GM23338 (cell line): ENCODE data around the gene PAX4. TPM values are rescaled to one million over a fixed set of nuclear protein-coding genes. Genes with fewer than 3 reads are reported as not detected.

Source experiments
- ATAC-seq: fragments of 200-7000 bp; cut with Tn5 transposase; 3 replicates; pipeline ENCODE4 v1.9.1; 2020
- DNase-seq: peaks from one replicate; pipeline ENCODE4 v3.0.0-alpha.2; 2015; ENCODE audit warnings: low spot score
- H2AFZ ChIP-seq: fragments of 200-600 bp; sonication (generic); 2 replicates; pipeline ENCODE4 v1.8.0; 2016; ENCODE audit warnings: antibody characterized with exemption, mild to moderate bottlenecking, moderate library complexity
- H3F3A ChIP-seq: fragments of 200-600 bp; sonication (generic); replicated peaks from 2 replicates; pipeline ENCODE4 v1.8.0; 2017; ENCODE audit warnings: antibody characterized with exemption, mixed run types, low read depth
- H3K27ac ChIP-seq: fragments of 200-600 bp; sonication (generic); 2 replicates; pipeline ENCODE4 v1.6.1; 2016; ENCODE audit warnings: low read depth
- H3K27me3 ChIP-seq: fragments of 200-600 bp; sonication (generic); 2 replicates; pipeline ENCODE4 v1.8.0; 2016; ENCODE audit warnings: mild to moderate bottlenecking, mixed run types, moderate library complexity; ENCODE audit not compliant: insufficient read depth
- H3K36me3 ChIP-seq: fragments of 200-600 bp; sonication (generic); 2 replicates; pipeline ENCODE4 v1.8.0; 2016; ENCODE audit warnings: mild to moderate bottlenecking; ENCODE audit not compliant: insufficient read depth
- H3K4me1 ChIP-seq: fragments of 200-600 bp; sonication (generic); 2 replicates; pipeline ENCODE4 v1.8.0; 2016; ENCODE audit warnings: mild to moderate bottlenecking, moderate library complexity; ENCODE audit not compliant: insufficient read depth
- H3K4me2 ChIP-seq: fragments of 200-600 bp; sonication (generic); 2 replicates; pipeline ENCODE4 v1.7.1; 2017; ENCODE audit warnings: mixed run types
- H3K4me3 ChIP-seq: fragments of 200-600 bp; sonication (generic); 2 replicates; pipeline ENCODE4 v1.6.1; 2016; ENCODE audit warnings: mixed run types
- H3K79me2 ChIP-seq: fragments of 200-600 bp; sonication (generic); replicated peaks from 2 replicates; pipeline ENCODE4 v1.8.0; 2017; ENCODE audit warnings: mild to moderate bottlenecking; ENCODE audit not compliant: insufficient read depth
- H3K9me2 ChIP-seq: fragments of 200-600 bp; sonication (generic); 2 replicates; pipeline ENCODE4 v1.8.0; 2017; ENCODE audit not compliant: insufficient read depth
- H4K20me1 ChIP-seq: fragments of 200-600 bp; sonication (generic); replicated peaks from 2 replicates; pipeline ENCODE4 v1.8.0; 2017; ENCODE audit warnings: mild to moderate bottlenecking; ENCODE audit not compliant: insufficient read depth
- H3K27ac Mint-ChIP-seq: 2 replicates; pipeline ENCODE4 v1.8.0; 2020; ENCODE audit warnings: inconsistent platforms, mild to moderate bottlenecking, moderate library complexity, mixed read lengths
- H3K27me3 Mint-ChIP-seq: 3 replicates; pipeline ENCODE4 v1.8.0; 2022; ENCODE audit warnings: low read depth, mild to moderate bottlenecking, moderate library complexity, mixed read lengths, inconsistent platforms; ENCODE audit not compliant: insufficient read depth, poor library complexity
- H3K36me3 Mint-ChIP-seq: 3 replicates; pipeline ENCODE4 v1.8.0; 2021; ENCODE audit warnings: low read depth, mild to moderate bottlenecking, inconsistent platforms, moderate library complexity, mixed read lengths
- H3K4me1 Mint-ChIP-seq: 3 replicates; pipeline ENCODE4 v1.8.0; 2020; ENCODE audit warnings: mild to moderate bottlenecking, inconsistent platforms, mixed read lengths
- H3K4me3 Mint-ChIP-seq: 3 replicates; pipeline ENCODE4 v1.8.0; 2021; ENCODE audit warnings: moderate library complexity, mild to moderate bottlenecking, inconsistent platforms, mixed read lengths
- H3K9me3 Mint-ChIP-seq: 3 replicates; pipeline ENCODE4 v1.8.0; 2020; ENCODE audit warnings: moderate library complexity, mild to moderate bottlenecking, inconsistent platforms, mixed read lengths
- CREB1 ChIP-seq: fragments of 250-450 bp; sonication (Bioruptor Pico); IDR thresholded peaks from 2 replicates; pipeline ENCODE4 v1.5.0; 2020; ENCODE audit warnings: low read depth, mild to moderate bottlenecking, moderate library complexity
- EZH2 ChIP-seq: fragments of 200-600 bp; sonication (generic); IDR thresholded peaks from one replicate; pipeline ENCODE4 v1.8.0; 2017; ENCODE audit warnings: antibody characterized with exemption, mild to moderate bottlenecking, low read depth; ENCODE audit not compliant: unreplicated experiment
- EZH2phosphoT487 ChIP-seq: fragments of 200-600 bp; sonication (generic); IDR thresholded peaks from one replicate; pipeline ENCODE4 v1.8.1; 2018; ENCODE audit warnings: antibody characterized with exemption; ENCODE audit not compliant: unreplicated experiment
- JUNB ChIP-seq: IDR thresholded peaks from one replicate; pipeline ENCODE4 v1.6.1; 2016; ENCODE audit warnings: antibody characterized with exemption; ENCODE audit not compliant: unreplicated experiment
- NANOG ChIP-seq: IDR thresholded peaks from 2 replicates; pipeline ENCODE4 v1.6.1; 2016; ENCODE audit warnings: antibody characterized with exemption, borderline replicate concordance
- POLR2AphosphoS5 ChIP-seq: IDR thresholded peaks from 2 replicates; pipeline ENCODE4 v1.6.1; 2016; ENCODE audit warnings: antibody characterized with exemption, low read depth
- STAT1 ChIP-seq: IDR thresholded peaks from one replicate; pipeline ENCODE4 v1.6.1; 2016; ENCODE audit warnings: antibody characterized with exemption; ENCODE audit not compliant: unreplicated experiment
- ZNF114 ChIP-seq: fragments of 250-450 bp; sonication (Bioruptor Pico); IDR thresholded peaks from 2 replicates; pipeline ENCODE4 v1.5.0; 2020; ENCODE audit warnings: mild to moderate bottlenecking, moderate library complexity
- ZNF331 ChIP-seq: fragments of 250-450 bp; sonication (Bioruptor Pico); IDR thresholded peaks from 2 replicates; pipeline ENCODE4 v1.5.0; 2020; ENCODE audit warnings: low read depth, mild to moderate bottlenecking, moderate library complexity
- long read RNA-seq: library from polyadenylated mRNA; unstranded; transcript quantifications from one replicate; pipeline ENCODE4 v2.0.0, GENCODE V29; 2020; ENCODE audit not compliant: unreplicated experiment
- polyA plus RNA-seq: library from polyadenylated mRNA; unstranded; fragments of >200 nt; fragmentation: Nextera tagmentation; extraction: Ambion mirVana; gene quantifications from 2 replicates; pipeline ENCODE4 v1.2.1, GENCODE V29; 2016
- total RNA-seq: library from RNA; depleted of rRNA; stranded (reverse); fragments of >200 nt; shearing (Covaris generic); gene quantifications from 2 replicates; pipeline ENCODE4 v1.2.3, GENCODE V29; 2014; rRNA removed
- TF ChIP-seq, protein P1 (sequence below): fragments of 250-450 bp; sonication (Bioruptor Pico); IDR thresholded peaks from 2 replicates; pipeline ENCODE4 v1.5.0; 2020; ENCODE audit warnings: mild to moderate bottlenecking, moderate library complexity
- TF ChIP-seq, protein P2 (sequence below): IDR thresholded peaks from one replicate; pipeline ENCODE4 v1.6.1; 2018; ENCODE audit warnings: antibody characterized with exemption; ENCODE audit not compliant: unreplicated experiment
- TF ChIP-seq, protein P3 (sequence below): IDR thresholded peaks from 2 replicates; pipeline ENCODE4 v1.6.1; 2016; ENCODE audit warnings: antibody characterized with exemption
- TF ChIP-seq, protein P4 (sequence below), 2 experiments: fragments of 200-600 bp in 1 of 2; sonication (generic) in 1 of 2; conservative IDR thresholded peaks; 2 replicates each; pipeline versions ENCODE4 v1.5.1 to v1.6.1; 2016 to 2017; ENCODE audit warnings: antibody characterized with exemption in 2 of 2, low read depth in 2 of 2, mild to moderate bottlenecking in 2 of 2, moderate library complexity in 1 of 2

Gene PAX4, protein sequence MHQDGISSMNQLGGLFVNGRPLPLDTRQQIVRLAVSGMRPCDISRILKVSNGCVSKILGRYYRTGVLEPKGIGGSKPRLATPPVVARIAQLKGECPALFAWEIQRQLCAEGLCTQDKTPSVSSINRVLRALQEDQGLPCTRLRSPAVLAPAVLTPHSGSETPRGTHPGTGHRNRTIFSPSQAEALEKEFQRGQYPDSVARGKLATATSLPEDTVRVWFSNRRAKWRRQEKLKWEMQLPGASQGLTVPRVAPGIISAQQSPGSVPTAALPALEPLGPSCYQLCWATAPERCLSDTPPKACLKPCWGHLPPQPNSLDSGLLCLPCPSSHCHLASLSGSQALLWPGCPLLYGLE
- not detected in 2 replicates for total RNA-seq
- polyA plus RNA-seq, result not detected in 2 replicates
- long read RNA-seq, result 0 reads

DNA sequence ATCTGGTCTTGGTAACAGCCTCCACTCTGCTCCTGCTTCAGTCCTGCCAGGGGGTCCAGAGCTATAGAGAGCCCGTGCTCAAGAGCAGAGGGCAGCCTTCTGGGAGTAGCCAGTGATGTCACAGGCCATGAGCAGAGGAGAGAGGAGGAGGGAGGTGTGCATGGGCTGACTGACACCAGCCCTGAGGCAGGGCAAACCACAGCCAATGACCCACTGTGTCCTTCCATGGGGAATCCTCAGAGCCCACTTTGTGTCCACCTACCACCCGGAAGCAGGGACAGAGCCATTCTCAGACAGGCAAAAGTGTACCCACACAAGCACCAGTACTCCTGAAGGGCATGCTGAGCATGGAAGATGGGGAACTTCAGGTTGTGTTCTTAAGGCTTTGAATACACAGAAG is at the start of gene PAX4:
TSS of gene PAX4 (minus strand) at position 101 of the 400 bp plus-strand sequence. CDS start 2,214 bp downstream, outside the sequence.
- H3K27ac ChIP-seq, result no peak within 1 kb of the TSS
- H3K36me3 Mint-ChIP-seq, result no peaks in the 10 kb centered on the region
- peaks cover 65% of the 10 kb centered on the region for H3K27me3 ChIP-seq
- H3K27me3 Mint-ChIP-seq, result peaks cover 43% of the 10 kb centered on the region
- H3K79me2 ChIP-seq, result no peaks in the 10 kb centered on the region
- peaks cover 17% of the 10 kb centered on the region for H3K4me1 Mint-ChIP-seq
- H3K4me3 ChIP-seq, result no peak within 1 kb of the TSS
- no peaks in the 10 kb centered on the region; the same call in 1 of the 2 replicates for H3K4me1 ChIP-seq
- H3K27ac Mint-ChIP-seq, result no peak within 1 kb of the TSS
- H3K9me2 ChIP-seq, result 0 out of 2 replicates have a peak, but pooled peaks cover 4% of the 10 kb centered on the region
- H3F3A ChIP-seq, result no peaks in the 10 kb centered on the region
- no peaks in the 10 kb centered on the region for H3K36me3 ChIP-seq
- H3K4me2 ChIP-seq, result no peak within 1 kb of the TSS
- no peak for ATAC-seq
- DNase-seq, result no peak
- H3K9me3 Mint-ChIP-seq, result no peaks in the 10 kb centered on the region
- no peaks in the 10 kb centered on the region for H4K20me1 ChIP-seq
- H3K4me3 Mint-ChIP-seq, result no peak within 1 kb of the TSS; the same call in 2 of the 3 replicates
- H2AFZ ChIP-seq, result no peak within 1 kb of the TSS
- TF ChIP-seq NANOG (no peak), CREB1 (no peak), EZH2phosphoT487 (no peak), STAT1 (no peak), EZH2 (no peak), JUNB (no peak), ZNF114 (CRISPR knock-in tag) (no peak), ZNF331 (CRISPR knock-in tag) (no peak), POLR2AphosphoS5 (no peak)
- TF ChIP-seq, protein P1, sequence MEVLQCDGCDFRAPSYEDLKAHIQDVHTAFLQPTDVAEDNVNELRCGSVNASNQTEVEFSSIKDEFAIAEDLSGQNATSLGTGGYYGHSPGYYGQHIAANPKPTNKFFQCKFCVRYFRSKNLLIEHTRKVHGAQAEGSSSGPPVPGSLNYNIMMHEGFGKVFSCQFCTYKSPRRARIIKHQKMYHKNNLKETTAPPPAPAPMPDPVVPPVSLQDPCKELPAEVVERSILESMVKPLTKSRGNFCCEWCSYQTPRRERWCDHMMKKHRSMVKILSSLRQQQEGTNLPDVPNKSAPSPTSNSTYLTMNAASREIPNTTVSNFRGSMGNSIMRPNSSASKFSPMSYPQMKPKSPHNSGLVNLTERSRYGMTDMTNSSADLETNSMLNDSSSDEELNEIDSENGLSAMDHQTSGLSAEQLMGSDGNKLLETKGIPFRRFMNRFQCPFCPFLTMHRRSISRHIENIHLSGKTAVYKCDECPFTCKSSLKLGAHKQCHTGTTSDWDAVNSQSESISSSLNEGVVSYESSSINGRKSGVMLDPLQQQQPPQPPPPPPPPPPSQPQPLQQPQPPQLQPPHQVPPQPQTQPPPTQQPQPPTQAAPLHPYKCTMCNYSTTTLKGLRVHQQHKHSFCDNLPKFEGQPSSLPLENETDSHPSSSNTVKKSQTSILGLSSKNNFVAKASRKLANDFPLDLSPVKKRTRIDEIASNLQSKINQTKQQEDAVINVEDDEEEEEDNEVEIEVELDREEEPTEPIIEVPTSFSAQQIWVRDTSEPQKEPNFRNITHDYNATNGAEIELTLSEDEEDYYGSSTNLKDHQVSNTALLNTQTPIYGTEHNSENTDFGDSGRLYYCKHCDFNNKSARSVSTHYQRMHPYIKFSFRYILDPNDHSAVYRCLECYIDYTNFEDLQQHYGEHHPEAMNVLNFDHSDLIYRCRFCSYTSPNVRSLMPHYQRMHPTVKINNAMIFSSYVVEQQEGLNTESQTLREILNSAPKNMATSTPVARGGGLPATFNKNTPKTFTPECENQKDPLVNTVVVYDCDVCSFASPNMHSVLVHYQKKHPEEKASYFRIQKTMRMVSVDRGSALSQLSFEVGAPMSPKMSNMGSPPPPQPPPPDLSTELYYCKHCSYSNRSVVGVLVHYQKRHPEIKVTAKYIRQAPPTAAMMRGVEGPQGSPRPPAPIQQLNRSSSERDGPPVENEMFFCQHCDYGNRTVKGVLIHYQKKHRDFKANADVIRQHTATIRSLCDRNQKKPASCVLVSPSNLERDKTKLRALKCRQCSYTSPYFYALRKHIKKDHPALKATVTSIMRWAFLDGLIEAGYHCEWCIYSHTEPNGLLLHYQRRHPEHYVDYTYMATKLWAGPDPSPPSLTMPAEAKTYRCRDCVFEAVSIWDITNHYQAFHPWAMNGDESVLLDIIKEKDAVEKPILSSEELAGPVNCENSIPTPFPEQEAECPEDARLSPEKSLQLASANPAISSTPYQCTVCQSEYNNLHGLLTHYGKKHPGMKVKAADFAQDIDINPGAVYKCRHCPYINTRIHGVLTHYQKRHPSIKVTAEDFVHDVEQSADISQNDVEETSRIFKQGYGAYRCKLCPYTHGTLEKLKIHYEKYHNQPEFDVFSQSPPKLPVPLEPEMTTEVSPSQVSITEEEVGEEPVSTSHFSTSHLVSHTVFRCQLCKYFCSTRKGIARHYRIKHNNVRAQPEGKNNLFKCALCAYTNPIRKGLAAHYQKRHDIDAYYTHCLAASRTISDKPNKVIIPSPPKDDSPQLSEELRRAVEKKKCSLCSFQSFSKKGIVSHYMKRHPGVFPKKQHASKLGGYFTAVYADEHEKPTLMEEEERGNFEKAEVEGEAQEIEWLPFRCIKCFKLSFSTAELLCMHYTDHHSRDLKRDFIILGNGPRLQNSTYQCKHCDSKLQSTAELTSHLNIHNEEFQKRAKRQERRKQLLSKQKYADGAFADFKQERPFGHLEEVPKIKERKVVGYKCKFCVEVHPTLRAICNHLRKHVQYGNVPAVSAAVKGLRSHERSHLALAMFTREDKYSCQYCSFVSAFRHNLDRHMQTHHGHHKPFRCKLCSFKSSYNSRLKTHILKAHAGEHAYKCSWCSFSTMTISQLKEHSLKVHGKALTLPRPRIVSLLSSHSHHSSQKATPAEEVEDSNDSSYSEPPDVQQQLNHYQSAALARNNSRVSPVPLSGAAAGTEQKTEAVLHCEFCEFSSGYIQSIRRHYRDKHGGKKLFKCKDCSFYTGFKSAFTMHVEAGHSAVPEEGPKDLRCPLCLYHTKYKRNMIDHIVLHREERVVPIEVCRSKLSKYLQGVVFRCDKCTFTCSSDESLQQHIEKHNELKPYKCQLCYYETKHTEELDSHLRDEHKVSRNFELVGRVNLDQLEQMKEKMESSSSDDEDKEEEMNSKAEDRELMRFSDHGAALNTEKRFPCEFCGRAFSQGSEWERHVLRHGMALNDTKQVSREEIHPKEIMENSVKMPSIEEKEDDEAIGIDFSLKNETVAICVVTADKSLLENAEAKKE (CRISPR knock-in tag), result no peak
- TF ChIP-seq, protein P2, sequence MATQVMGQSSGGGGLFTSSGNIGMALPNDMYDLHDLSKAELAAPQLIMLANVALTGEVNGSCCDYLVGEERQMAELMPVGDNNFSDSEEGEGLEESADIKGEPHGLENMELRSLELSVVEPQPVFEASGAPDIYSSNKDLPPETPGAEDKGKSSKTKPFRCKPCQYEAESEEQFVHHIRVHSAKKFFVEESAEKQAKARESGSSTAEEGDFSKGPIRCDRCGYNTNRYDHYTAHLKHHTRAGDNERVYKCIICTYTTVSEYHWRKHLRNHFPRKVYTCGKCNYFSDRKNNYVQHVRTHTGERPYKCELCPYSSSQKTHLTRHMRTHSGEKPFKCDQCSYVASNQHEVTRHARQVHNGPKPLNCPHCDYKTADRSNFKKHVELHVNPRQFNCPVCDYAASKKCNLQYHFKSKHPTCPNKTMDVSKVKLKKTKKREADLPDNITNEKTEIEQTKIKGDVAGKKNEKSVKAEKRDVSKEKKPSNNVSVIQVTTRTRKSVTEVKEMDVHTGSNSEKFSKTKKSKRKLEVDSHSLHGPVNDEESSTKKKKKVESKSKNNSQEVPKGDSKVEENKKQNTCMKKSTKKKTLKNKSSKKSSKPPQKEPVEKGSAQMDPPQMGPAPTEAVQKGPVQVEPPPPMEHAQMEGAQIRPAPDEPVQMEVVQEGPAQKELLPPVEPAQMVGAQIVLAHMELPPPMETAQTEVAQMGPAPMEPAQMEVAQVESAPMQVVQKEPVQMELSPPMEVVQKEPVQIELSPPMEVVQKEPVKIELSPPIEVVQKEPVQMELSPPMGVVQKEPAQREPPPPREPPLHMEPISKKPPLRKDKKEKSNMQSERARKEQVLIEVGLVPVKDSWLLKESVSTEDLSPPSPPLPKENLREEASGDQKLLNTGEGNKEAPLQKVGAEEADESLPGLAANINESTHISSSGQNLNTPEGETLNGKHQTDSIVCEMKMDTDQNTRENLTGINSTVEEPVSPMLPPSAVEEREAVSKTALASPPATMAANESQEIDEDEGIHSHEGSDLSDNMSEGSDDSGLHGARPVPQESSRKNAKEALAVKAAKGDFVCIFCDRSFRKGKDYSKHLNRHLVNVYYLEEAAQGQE, result no peak
- TF ChIP-seq, protein P3, sequence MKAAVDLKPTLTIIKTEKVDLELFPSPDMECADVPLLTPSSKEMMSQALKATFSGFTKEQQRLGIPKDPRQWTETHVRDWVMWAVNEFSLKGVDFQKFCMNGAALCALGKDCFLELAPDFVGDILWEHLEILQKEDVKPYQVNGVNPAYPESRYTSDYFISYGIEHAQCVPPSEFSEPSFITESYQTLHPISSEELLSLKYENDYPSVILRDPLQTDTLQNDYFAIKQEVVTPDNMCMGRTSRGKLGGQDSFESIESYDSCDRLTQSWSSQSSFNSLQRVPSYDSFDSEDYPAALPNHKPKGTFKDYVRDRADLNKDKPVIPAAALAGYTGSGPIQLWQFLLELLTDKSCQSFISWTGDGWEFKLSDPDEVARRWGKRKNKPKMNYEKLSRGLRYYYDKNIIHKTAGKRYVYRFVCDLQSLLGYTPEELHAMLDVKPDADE, result no peak
- TF ChIP-seq, protein P4, sequence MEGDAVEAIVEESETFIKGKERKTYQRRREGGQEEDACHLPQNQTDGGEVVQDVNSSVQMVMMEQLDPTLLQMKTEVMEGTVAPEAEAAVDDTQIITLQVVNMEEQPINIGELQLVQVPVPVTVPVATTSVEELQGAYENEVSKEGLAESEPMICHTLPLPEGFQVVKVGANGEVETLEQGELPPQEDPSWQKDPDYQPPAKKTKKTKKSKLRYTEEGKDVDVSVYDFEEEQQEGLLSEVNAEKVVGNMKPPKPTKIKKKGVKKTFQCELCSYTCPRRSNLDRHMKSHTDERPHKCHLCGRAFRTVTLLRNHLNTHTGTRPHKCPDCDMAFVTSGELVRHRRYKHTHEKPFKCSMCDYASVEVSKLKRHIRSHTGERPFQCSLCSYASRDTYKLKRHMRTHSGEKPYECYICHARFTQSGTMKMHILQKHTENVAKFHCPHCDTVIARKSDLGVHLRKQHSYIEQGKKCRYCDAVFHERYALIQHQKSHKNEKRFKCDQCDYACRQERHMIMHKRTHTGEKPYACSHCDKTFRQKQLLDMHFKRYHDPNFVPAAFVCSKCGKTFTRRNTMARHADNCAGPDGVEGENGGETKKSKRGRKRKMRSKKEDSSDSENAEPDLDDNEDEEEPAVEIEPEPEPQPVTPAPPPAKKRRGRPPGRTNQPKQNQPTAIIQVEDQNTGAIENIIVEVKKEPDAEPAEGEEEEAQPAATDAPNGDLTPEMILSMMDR (conservative IDR thresholded peaks at IDR 0.05; ENCODE audit: low read depth in 2 of 2), result no peak
